HG03439 (cell line): ENCODE data around the gene EHD4.

ENCODE experiments used
- ATAC-seq: cut with Tn5 transposase; IDR thresholded peaks from one replicate; pipeline ENCODE4 v1.9.1; 2021; ENCODE audit warnings: mild to moderate bottlenecking, moderate library complexity; ENCODE audit not compliant: unreplicated experiment

EHD4 gene

DNA sequence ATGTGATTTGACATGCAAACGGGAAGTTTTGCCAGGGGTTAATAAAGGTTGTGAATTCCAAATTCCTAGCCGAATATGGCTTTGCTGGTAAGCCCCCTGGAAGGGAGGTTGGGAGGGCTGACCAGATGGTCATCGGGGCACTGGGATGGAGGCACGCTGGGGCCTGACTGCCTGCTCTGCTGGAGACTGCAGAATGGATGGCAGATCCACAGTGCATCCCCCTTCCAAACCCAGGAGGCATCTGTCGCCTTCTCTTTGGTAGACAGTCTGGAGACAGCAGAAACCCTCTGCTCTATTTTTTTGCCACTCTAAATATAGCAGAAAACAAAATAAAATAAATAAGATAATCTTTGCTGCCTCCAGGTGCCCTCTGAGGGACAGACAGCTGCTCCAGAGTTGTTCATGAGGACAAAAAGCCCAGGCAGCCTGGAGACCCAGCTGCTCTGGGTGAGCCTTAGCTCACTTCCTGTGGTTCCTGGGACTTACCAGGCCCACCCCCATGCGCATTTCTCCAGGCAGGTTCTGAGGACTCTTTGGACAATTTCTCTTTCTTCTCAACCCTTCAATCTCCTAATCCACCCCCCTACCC lies 72.4 kb downstream of the EHD4 start:
- no peak for ATAC-seq

GRCh38 chr15:41897363-41897799 lies 75.0 kb downstream of the EHD4 start:
- ATAC-seq: no peak

- ATAC-seq: no peak
Measured at GRCh38 chr15:41896566-41896965, 75.8 kb downstream of the EHD4 start.

DNA sequence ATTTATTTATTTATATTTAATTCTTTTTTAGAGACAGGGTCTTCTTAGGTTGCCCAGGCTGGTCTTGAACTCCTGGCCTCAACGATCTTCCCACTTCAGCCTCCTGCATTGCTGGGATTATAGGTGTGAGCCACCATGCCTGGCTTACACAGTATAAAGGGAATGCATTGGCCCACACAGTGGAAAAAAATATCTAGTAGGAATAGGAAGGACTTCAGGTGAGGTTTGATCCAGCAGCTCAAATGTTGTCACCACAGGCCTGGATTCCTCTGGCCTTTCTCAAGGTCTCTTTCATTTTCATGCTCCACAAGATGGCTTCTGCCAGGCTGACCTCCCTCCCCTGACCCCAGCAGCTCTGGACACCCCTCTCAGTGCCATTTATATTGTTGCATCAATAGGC lies 76.4 kb downstream of the EHD4 start:
- ATAC-seq: no peak

GRCh38 chr15:41895491-41895890 lies 76.9 kb downstream of the EHD4 start:
- ATAC-seq: no peak

- ATAC-seq: peak; percentile 82
Measured at GRCh38 chr15:41894791-41895463, 77.4 kb downstream of the EHD4 start.

DNA sequence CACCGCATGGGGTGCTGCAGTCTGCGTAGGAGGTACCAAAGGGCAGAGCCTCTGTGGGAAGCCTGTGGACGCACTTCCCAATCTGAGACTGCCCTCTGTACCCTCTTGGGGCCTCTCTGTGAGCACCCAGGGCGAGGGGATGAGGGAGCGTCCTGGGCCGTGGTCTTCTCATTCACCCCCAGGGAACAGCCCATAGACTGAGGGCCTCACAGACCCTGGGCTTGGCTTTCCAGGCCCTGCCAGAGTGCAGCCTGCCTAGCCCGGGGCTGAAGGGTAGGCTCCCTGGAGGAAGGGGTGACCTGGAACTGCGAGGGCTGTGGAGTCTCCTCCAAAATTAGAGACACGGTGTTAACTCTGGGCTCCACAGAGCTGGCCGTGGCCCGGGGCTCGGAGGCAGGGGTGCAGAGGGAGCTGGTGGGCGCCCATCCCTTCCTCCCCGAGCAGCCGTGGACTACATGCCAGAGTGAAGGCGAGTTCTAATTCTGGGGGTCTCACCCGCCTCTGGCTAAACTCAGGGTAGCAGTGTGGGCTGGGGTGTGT lies 78.0 kb downstream of the EHD4 start:
- ATAC-seq: no peak

GRCh38 chr15:41893422-41894250 lies 78.7 kb downstream of the EHD4 start, which contains the start of gene SPTBN5:
SPTBN5 (minus strand) TSS chr15:41894053; CDS start chr15:41893497, 556 bp downstream.
- no peak for ATAC-seq

DNA sequence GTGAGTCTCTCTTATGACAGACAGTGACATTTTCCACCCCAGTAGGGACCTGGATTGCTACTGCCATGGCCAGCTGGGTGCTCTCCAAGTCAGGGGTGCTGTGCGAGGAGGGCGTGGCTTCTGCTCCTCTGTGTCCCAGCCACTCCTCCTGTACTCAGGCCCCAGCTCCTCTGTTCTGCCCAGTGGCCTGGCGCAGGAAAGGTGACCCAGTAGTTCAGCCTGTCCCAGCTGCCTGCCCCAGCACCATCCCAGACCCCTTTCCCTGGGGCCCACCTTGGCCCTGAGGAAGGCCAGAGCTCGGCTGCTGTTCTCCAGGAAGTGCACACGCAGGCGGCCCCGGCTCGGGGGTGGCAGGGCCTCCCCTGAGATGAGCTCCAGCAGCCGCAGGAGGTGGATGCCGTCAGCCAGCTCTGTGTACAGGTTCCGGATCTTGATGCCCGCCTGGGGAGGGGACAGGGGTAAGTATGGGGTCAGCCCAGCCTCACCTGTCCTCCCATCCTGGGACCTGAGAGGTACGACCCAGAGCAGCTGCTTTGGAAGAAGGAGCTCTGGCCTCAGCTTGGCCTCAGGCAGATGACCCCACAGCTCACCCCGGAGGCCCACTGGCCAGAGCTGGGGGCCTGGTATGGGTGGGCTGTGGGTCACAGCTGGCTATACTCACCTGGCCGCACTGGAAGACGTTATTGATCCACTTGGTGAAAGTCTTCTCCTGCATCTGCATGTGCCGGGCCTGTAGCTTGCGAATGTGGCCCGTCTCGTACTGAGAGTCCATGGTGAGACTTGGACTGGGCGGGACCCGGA lies 79.5 kb downstream of the EHD4 start:
- no peak for ATAC-seq

- no peak for ATAC-seq
Measured at GRCh38 chr15:41891946-41892345, 80.4 kb downstream of the EHD4 start.

DNA sequence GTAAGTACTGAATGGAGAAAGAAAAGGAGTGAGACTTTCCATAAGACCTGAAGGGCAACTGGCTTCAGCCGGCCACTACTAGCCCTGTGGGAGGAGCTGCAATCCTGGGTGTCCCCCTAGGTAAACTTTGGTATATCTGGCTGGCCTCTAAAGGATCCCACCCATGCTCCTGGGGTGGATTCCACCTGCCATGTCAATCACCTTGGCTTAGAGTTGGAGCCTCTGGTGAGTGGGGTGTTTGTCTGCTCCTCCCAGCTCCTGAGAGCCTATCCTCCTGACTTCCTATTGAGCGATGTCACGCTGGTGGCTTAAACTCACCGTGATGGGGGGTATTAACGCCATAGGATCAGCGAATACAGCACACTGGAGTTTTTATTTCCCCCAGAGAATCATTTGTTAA lies 81.1 kb downstream of the EHD4 start:
- no peak for ATAC-seq

DNA sequence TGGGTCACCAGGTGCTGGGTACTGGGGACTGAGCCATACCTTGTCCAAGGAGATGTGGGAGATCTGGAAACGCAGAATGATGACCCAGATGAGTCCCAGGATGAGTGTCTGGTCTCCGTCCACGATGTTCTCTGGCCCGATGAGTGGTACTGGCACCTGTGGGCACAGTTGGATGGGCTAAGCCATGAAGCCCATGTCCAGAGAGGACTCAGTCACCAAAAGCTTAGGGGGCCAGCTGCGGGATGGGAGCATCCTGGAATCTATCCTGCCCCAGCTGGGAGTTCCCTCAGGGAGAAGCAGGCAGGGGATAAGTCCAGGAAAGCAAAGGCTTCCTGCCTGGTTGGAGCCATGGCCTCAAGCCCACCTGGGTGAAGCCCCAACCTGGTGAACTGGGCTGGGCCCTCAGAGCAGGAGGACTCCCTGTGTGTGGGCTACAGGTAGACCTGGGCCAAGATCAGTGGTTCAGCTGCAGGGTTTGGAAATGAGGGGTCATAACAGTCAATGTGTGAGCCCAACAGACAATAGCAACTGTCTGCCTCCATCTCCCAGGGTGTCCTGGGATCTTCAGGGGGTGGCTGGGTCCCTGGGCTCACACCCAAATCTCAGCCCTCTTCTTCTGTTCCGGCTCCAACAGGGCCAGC lies 82.2 kb downstream of the EHD4 start:
- ATAC-seq: no peak

GRCh38 chr15:41888662-41889253 lies 83.6 kb downstream of the EHD4 start:
- no peak for ATAC-seq

DNA sequence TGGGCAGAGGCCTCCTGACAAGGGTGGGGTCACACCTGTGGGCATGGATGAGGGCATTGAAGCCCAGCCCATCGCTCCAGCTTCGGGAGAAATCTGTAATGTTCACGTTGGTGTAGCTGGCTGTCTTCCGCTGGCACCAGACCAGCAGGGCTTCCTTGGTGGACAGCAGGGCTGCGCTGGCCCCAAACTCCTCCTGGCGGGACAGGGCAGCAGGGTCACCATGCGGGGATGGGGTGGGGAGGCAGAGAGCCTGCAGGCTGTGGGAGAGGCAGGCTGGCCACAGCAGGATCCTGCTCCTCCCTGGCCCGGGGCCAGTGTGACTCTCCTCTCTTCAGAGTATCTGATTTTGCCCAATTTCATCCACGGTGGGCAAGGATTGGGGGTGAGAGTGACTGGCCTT lies 84.5 kb downstream of the EHD4 start:
- ATAC-seq: no peak

- ATAC-seq: no peak
Measured at GRCh38 chr15:41887161-41887560, 85.2 kb downstream of the EHD4 start.

GRCh38 chr15:41886741-41887140 lies 85.6 kb downstream of the EHD4 start:
- no peak for ATAC-seq

DNA sequence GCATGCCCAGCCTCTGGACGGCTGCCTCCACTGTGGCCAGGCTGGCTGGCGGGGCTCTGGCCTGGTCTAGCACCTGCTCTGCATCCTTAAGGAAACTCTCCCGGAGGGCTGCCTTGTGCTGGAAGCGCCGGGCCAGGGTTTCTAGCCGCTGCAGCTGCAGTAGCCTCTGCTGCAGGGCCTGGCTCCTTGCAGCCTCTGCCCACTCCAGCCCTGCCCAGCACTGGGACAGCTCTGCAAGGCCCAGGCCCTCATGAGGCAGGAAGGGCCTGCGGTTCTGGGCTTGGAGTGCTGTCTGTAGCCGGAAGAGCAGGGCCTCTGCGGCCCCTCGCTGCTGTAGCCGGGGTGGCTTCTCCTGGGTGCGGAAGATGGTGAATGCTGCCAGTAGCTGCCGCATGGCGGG lies 86.5 kb downstream of the EHD4 start:
- no peak for ATAC-seq

GRCh38 chr15:41885321-41885720 lies 87.0 kb downstream of the EHD4 start:
- no peak for ATAC-seq

DNA sequence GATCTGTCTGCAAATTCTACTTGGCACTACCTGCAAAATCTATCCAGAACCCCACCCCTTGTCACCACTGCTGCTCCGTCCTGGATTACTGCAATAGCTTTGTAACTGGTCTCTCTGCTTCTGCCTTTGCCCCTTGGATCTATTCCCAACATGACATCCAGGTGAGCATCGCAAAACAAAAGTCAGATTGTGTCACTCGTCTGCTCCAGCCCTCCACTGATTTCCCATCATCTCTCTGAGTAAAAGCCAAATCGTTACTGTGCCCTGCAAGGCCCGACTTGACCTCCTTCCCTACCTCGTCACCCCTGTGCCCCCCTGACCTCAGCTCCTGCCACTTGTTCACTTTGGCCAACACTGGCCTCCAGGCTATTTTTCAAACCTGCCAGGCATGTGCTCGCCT lies 87.9 kb downstream of the EHD4 start:
- ATAC-seq: no peak

DNA sequence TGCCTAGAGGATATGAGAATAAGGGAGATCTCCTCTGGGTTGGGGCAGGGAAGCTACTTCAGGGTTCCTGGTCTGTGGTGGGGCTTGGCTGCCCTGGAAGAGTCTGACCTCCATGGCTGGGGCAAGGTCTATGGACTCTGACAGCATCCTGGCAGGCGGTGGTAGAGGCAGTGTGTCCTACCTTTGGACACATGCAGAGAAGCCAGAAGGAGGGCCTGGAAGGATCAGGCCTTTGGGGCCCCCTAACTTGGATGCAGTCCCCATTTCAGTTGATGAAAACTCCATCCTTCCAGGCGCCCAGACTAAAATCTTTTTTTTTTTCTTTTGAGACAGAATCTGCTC lies 88.9 kb downstream of the EHD4 start:
- ATAC-seq: no peak
